CD4-positive, alpha-beta T cell treated with Interleukin-4 for 1 hour (primary cell): Measurements from ENCODE around the gene CPN2.

ENCODE experiments used
- DNase-seq, 2 donors: peaks; one replicate each; pipeline ENCODE4 v3.0.0-alpha.2; 2020 to 2022

Gene CPN2

DNA sequence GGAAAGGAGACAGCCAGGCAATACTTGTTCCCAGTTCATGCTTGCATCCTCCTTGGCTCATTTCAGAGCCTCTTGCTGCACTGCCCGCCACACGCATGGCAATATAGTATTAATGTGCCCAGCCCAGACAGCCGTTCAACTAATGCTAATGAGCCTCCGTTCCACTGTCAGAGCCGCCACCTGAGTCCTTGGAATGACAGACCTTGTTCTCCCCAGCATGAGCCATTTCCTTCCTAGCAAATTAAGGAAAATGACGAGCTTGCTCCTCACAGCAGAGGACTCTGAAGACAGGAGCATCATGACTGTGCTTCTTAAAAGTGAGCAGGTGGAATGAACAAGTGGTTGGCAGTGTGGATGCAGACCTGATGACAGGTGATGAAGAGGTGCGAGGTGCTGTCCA is 29.2 kb upstream of the CPN2 start:
- no peak for DNase-seq

GRCh38 chr3:194379651-194380050 is 28.5 kb upstream of the CPN2 start:
- DNase-seq: no peak

DNA sequence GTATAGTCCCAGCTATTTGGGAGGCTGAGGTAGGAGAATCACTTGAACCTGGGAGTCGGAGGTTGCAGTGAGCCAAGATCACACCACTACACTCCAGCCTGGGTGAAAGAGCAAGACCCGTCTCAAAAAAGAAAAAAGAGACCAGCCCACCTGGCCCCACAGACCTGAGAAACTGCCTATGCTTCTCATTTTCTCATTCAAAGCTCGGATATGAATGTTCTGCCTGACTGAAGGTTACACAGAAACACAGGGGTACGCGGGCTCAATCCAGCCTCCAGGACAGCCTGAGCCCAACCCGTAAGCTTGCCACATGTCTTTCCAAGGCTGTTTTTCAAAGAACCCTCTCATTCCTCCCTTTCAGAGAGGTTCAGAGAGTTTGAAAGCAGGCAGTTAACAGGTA is 28.1 kb upstream of the CPN2 start:
- DNase-seq: no peak

GRCh38 chr3:194377708-194378107 is 26.6 kb upstream of the CPN2 start:
- no peak for DNase-seq

DNA sequence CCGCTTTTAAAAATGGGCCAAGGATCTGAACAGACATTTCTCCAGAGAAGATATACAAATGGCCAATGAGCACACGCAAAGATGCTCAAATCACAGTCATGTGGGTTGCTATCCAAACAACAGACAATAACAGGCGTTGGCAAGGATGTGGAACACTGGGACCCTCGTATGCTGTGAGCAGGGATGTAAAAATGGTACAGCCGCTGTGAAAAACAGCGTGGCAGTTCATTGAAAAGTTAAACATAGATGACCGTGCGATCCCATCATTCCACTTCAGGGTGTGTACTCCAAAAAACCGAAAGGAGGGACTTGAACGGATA is 25.1 kb upstream of the CPN2 start:
- no peak for DNase-seq

DNA sequence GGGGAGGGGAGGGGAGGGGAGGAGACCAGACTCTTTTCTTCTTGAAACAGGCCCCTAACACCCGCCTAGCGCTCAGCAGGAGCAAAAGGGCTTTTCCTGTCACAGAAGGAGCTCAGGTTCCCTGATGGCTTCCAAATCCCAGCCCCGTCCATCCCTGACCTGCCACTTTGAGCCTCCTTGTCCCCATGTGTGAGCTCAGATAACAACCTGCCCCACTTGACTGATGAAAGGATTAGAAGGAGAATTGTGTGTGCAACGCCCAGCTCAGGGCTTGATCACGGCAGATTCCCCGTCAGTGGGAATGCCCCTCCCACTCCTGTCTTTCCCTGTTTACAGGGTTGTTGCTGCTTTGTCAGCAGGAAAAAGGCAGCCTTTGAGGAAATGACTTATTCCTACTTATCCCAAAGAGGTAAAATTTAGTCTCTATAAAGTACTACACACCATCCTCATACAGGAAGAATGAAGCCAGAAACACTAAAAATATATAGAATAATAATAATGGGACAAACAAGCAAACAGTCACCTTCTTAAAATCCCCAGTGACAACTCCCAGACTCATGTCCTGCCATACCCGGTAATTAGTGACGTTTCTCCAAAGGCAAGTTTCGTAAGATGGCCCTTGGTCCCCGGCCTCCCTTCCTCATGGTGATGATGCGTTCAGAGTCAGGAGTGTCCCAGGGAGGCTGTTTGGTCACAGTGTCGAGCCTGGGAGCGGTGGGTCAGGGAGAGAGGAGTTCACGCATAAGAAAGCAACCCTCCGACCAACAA is 24.5 kb upstream of the CPN2 start:
- no peak for DNase-seq

GRCh38 chr3:194374935-194375334 is 23.8 kb upstream of the CPN2 start:
- DNase-seq: no peak

DNA sequence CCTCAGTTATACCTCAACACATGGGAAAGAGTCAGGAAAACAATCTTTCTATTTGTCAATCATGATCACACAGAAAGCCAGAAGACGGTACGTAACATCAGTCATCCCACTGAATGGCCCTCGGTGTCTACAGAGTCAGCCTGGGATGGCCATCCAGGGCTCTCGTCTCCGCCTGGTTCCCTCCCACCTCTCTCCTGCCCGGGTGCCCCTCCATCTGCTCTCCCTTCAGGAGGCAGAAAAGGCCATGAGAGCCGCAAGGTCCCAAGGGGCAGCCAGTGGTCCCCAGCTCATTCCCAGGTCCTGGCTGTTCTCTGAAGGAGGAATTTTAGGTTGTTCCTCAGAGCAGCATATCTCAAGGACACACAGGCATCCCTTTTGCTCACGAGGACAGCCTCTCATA is 22.8 kb upstream of the CPN2 start:
- no peak for DNase-seq

GRCh38 chr3:194373028-194373427 is 21.9 kb upstream of the CPN2 start:
- no peak for DNase-seq

DNA sequence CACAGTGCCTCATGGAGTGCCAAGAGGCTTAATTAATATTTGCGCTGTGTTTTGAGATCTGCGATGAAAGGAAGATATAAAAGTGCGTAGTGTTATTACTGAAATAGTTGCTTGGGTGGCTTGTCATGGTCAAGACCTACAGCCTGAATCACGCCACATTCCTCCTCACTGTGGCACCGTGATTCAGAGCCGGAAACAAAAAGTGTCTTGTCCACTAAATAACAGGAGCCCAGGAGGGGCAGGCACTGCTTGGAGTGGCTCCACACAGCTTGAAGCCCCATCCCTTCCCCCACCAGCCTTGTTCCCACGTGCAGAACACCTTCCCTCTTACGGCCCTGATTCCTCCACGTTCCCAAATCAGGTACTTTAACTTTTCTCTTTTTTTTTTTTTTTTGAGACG is 19.6 kb upstream of the CPN2 start:
- DNase-seq: no peak

- no peak for DNase-seq
Measured at GRCh38 chr3:194369522-194370279, 18.6 kb upstream of the CPN2 start, which contains the start of gene LRRC15. Gene LRRC15 (minus strand): TSS chr3:194369743. CDS start chr3:194361043, 8,700 bp downstream.

DNA sequence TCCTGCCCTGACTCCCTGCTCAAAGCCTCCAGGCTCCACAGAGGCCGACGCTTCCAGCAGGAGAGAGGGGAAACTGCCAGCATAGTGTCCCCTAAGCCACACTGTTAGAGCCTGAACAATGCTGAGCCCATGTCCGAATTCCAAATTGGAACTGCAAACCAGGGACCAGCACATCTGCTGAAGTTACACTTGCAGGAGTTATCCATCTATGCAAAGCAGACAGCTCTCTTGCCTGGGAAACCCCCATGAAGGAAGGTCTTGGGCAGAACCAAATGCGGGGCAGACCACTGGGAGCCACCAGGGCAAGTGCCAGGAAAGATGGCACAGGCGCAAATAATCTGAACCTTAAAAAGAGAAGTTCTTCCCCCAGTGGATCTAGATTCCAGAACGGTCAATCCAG is 17.8 kb upstream of the CPN2 start:
- no peak for DNase-seq

- DNase-seq: no peak
Measured at GRCh38 chr3:194367992-194368841, 17.1 kb upstream of the CPN2 start.

GRCh38 chr3:194365978-194366490 is 14.9 kb upstream of the CPN2 start:
- DNase-seq: no peak

DNA sequence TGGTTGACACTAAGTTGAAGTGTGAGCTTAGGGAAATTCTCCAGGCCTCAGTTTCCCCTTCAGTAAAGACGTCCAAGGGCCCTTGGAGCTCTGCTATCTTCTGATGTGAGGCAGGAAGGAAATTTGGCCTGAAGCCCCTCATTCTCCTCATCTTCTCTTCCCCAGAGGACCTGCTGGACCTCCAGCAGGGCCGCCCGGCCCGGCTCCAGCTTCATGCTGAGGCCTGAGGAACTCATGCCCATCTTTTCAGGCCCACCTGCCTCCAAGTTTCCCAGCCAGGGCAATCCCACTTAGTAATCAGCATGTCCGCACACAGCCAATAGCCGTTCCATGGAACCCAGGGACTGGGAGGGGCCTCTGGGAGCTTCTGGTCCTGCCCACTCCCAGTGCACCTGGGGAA is 14.4 kb upstream of the CPN2 start:
- no peak for DNase-seq

- DNase-seq: no peak
Measured at GRCh38 chr3:194364652-194365434, 13.7 kb upstream of the CPN2 start.

- DNase-seq: no peak
Measured at GRCh38 chr3:194364314-194364651, 13.2 kb upstream of the CPN2 start.

DNA sequence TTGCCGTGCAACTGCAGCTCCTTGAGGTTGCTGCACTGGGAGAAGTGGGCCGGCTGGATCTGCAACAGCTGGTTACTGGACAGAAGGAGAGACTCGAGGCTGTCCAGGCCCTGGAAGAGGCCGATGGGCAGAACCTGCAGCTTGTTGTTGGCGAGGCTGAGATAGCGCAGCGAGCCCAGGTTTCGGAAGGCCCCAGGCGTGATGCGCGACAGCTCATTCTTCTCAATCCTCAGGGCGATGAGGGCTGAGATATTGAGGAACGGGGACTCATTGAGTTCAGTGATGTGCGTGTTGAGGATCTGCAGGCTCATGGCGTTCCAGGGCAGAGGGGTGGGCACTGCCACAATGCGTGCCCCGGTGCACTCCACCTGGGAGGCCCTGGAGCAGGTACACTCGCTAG is 9.4 kb upstream of the CPN2 start:
- no peak for DNase-seq

DNA sequence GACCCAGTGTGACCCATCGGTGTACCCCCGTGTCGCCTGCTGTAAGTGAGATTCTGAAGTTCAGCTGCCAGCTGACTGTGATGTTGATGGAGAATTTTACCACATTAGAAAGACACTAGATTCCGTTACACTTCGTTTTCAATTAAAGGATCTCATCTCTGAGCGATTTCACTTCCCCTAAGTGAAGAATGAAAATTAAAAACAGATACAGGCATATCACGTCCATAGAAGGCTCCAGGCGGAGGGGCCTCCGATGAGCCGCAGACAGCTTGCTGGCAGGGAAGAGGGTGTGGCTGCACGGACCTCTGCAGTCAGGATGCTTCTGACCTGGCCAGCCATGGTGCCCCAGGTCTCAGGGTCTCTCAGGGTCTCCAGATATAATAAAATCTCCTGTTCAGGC is 6.6 kb upstream of the CPN2 start:
- DNase-seq: no peak

DNA sequence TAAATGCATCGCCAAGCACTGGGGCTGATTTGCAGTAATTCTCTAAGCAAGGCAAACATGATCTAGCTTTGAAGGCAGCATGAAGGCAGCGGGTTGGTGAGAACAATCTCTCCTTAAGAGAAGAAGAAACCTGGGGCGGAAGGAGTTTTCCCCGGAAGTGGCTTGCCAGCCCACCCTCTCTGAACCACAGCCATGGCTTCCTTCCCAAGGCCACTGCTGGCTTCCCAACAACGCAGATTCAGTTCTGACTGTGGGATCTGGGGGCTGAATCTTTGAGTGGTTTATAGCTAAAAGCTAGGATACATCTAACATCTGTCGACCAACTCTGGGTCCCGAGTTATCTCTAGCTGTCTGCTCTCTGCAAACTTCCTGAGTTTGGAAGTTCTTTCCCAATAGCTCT is 4.3 kb upstream of the CPN2 start:
- DNase-seq: no peak

DNA sequence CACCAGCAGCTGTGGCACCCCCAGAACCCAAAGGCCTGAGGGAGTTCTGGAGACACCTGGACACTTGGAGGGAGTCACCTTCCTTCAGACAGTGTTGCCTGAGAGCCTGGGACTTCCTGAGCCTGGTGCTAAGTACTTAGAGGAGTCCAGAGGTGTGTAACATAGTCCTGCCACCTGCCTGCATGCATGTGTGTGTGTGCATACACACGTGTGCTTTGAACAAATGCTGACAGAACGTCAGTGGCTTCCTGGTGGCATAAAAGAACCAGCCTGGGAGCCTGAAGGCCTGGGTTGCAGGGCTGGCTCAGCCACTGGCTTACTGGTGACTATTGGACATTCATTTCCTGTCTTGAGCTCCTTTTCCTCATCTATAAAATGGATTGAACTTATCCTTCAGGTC is 3.2 kb upstream of the CPN2 start:
- no peak for DNase-seq

DNA sequence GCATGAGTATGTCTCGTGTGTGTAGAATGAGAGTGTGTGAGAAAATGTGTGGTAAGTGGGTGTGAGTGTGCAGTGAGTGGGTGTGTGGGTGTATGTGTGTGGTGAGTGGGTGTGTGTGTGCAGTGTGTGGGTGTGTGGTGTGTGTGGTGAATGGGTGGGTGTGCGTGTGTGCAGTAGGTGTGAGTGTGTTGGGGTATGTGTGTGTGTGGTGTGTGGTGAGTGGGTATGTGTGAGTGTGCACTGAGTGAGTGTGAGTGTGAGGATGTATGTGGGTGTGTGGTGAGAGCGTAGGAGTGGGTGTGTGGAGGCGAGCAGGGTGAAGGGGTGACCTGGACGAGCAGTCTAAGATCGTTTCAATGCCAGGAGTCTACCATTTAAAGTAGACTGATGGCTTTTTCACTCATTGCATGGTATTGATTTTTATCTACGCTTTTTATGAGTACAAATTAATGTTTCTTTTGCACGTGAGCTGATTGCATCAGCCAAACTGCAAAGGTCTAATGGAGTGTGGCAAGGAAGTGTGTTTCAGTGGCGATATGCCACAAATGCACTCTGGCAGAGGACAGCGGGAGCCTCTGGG is 1.6 kb upstream of the CPN2 start:
- DNase-seq: no peak
